Neural progenitor cell (in vitro differentiated cells): Measurements from ENCODE around the gene AHRR.

Experiments used
- EZH2 ChIP-seq: fragments of 200-600 bp; sonication (generic); IDR thresholded peaks from 2 replicates; pipeline ENCODE4 v1.6.1; 2017; ENCODE audit warnings: antibody characterized with exemption, mild to moderate bottlenecking, moderate library complexity
- EZH2phosphoT487 ChIP-seq: fragments of 200-600 bp; sonication (generic); IDR thresholded peaks from 2 replicates; pipeline ENCODE4 v1.6.1; 2017; ENCODE audit warnings: antibody characterized with exemption
- TF ChIP-seq, protein P1 (sequence below): fragments of 200-600 bp; sonication (generic); IDR thresholded peaks from 2 replicates; pipeline ENCODE4 v1.5.1; 2017; ENCODE audit warnings: antibody characterized with exemption, mild to moderate bottlenecking

DNA sequence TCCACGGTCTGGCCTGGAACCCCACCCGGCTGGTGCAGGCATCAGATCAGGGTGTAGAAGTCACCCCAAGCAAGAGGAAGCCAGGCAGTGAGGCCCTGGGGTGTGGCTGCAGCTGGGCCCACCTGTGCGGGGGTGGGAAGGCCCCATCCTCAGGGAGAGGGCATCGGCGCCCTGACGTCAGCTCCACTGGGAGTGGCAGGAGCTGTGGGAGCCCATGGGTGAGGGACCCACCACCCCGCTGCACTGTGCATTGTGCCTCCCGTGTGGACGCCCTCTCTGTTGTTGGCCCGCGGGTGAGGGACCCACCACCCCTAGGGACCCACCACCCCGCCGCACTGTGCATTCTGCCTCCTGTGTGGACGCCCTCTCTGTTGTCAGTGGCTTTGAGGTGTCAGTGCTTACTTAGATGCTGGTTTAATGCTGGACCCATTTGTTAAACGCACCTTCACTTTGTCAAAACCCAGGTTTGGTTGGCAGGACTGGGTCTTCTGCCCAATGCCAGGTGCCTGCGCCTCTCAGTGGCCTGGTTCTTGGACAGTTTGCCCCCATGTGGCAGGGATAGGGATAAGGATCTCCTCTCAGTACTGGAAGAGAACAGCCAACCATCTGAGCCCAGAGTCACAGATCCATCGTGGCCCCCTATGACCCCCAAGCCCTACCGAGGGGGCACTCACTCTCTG lies 114.6 kb downstream of the AHRR start:
- TF ChIP-seq, protein P1, sequence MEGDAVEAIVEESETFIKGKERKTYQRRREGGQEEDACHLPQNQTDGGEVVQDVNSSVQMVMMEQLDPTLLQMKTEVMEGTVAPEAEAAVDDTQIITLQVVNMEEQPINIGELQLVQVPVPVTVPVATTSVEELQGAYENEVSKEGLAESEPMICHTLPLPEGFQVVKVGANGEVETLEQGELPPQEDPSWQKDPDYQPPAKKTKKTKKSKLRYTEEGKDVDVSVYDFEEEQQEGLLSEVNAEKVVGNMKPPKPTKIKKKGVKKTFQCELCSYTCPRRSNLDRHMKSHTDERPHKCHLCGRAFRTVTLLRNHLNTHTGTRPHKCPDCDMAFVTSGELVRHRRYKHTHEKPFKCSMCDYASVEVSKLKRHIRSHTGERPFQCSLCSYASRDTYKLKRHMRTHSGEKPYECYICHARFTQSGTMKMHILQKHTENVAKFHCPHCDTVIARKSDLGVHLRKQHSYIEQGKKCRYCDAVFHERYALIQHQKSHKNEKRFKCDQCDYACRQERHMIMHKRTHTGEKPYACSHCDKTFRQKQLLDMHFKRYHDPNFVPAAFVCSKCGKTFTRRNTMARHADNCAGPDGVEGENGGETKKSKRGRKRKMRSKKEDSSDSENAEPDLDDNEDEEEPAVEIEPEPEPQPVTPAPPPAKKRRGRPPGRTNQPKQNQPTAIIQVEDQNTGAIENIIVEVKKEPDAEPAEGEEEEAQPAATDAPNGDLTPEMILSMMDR = peak; percentile 51
- no peak for TF ChIP-seq EZH2
- TF ChIP-seq EZH2phosphoT487 = no peak
